GM18511 (cell line): ENCODE data around the gene CREB1.
"Not testable (repeated sequence)": the region's sequence is repeated elsewhere in the genome, so short reads cannot be mapped to it uniquely, and the experiment has no call there.

ENCODE experiments used
- ATAC-seq: cut with Tn5 transposase; IDR thresholded peaks from one replicate; pipeline ENCODE4 v1.9.1; 2021; ENCODE audit warnings: mild to moderate bottlenecking, moderate library complexity; ENCODE audit not compliant: unreplicated experiment

Gene CREB1

DNA sequence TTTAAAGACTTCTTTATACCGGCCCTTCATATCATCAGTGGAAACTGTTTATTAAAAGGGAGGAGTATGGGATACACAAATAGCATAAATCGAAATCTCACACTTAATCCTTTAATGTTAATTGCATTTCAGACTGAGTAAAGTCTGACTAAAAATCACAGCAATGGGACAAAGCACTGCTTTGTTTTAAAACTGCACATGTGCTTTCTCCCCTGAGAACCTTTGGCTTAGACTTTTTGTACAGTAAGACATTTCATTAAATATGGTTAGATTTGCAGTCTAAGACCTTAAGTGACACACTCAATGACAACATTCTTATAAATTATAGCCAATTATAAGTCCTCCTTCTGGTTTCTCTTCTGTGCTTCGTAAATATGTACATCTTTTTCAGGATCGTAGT is 83.0 kb downstream of the CREB1 start:
- no peak for ATAC-seq

- no peak for ATAC-seq
Observed at GRCh38 chr2:207614824-207615223, 85.1 kb downstream of the CREB1 start.

- no peak for ATAC-seq
Observed at GRCh38 chr2:207616185-207616584, 86.4 kb downstream of the CREB1 start.

DNA sequence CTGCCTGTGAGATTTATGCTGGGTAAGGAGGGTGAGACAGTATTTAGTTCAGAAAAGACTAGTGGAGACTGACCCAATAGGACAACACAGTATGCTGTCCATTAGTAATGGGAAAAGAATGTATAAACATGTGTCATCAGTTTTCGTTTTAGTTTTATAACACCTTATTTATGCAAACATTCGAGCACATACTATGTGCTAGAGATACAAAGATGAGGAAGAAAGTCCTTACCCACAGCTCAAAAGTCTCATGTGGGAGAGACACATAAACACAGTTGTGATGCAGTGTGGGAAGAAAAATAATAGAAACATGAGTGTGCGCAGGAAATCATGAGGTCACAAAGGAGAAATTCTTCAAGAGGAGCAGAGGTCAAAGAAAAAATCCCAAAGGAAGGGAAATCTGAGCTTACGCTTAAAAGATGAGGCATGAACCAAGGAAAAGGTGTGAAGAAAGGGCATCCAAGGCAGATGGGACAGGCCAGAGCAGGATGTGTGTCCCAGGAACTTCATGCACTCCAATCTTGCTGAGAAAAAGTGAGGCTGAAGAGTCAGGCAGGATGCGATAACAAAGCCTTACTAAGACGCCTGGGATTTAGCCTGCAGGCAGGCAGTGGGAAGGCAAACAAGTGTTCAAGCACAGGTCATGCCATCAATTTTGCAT is 87.4 kb downstream of the CREB1 start:
- no peak for ATAC-seq

GRCh38 chr2:207619764-207620203 is 90.0 kb downstream of the CREB1 start:
- ATAC-seq = peak; percentile 43

GRCh38 chr2:207621501-207622039 is 91.8 kb downstream of the CREB1 start:
- ATAC-seq = no peak

GRCh38 chr2:207624185-207625013 is 94.6 kb downstream of the CREB1 start:
- ATAC-seq = peak; percentile 46

GRCh38 chr2:207625014-207625907 is 95.5 kb downstream of the CREB1 start, which contains the start of gene METTL21A:
METTL21A (minus strand) TSS chr2:207625394; CDS start chr2:207624375, 1,019 bp downstream.
- ATAC-seq = peak; percentile 66

DNA sequence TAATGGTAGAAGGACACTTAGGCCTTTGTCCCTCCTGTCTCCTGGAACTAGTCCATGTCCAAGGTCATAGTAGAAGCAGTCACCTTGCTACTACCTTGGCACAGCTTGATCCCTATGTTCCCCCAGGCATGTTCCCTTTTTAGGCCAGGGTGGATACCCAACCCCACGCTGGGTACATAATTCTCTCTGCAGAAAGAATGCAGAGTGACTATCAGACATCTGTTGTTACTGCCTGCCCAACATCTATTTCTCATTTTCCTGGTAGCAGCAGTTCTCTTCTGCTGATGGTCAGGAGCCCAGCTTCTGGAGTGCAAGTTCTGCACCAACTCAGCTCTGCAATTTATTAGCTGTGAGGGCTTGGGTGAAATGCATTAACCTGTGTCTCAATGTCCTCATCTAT is 99.8 kb downstream of the CREB1 start:
- ATAC-seq = no peak

DNA sequence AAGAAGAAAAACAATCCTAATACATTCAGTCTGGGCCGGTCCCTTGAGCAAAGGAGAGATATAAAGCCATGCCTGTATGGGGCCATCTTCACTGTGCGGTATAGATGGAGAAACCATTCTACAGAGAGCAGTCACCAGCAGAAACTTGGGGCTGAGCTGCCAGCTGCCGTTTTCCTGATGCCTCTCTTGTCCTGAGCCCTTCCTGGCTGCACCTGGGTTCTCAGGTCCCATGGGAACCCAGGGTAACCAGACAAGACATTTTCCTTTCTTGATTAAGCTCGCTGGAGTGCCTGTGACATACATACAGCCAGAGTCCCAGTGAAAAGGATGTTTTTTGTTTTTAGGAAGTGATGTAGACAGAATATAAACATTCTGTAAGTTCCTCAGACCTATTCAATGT is 100.7 kb downstream of the CREB1 start:
- no peak for ATAC-seq

- ATAC-seq = peak; percentile 43
Observed at GRCh38 chr2:207632575-207633493, 103.1 kb downstream of the CREB1 start.

GRCh38 chr2:207633686-207634085 is 103.9 kb downstream of the CREB1 start:
- ATAC-seq = no peak

GRCh38 chr2:207635468-207636200 is 105.9 kb downstream of the CREB1 start:
- ATAC-seq = no peak

DNA sequence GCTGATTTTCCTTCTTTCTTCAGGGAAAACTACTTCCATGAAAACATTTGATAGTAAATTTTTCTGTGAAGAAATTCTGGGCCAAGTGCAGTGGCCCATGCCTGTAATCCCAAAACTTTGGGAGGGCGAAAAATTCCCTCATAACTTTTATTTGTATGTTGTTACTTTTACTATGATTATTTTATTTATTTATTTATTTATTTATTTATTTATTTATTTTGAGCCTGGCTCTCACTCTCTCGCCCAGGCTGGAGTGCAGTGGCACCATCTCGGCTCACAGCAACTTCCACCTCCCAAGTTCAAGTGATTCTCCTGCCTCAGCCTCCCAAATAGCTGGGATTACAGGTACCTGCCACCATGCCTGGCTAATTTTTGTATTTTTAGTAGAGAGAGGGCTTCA is 109.5 kb downstream of the CREB1 start:
- not testable (repeated sequence) for ATAC-seq

GRCh38 chr2:207640160-207640559 is 110.4 kb downstream of the CREB1 start:
- ATAC-seq = no peak

GRCh38 chr2:207640661-207641060 is 110.9 kb downstream of the CREB1 start:
- no peak for ATAC-seq

- no peak for ATAC-seq
Observed at GRCh38 chr2:207643892-207644291, 114.1 kb downstream of the CREB1 start.

- not testable (repeated sequence) for ATAC-seq
Observed at GRCh38 chr2:207646582-207646981, 116.8 kb downstream of the CREB1 start.
